8988T (cell line): ENCODE data around the gene TFCP2L1.

Experiments used
- DNase-seq: peaks from one replicate; pipeline ENCODE4 v3.0.0; 2011

The TFCP2L1 gene

GRCh38 chr2:121263996-121264715, 20.8 kb downstream of the TFCP2L1 start:
- DNase-seq = no peak

- no peak for DNase-seq
These were observed 24.4 kb downstream of the TFCP2L1 start for GRCh38 chr2:121260370-121261154.

GRCh38 chr2:121258051-121258450, 27.0 kb downstream of the TFCP2L1 start:
- DNase-seq = no peak

- DNase-seq = no peak
These were observed 27.5 kb downstream of the TFCP2L1 start for GRCh38 chr2:121257480-121257840.

- DNase-seq = no peak
These were observed 28.1 kb downstream of the TFCP2L1 start for GRCh38 chr2:121256720-121257479.

- no peak for DNase-seq
These were observed 29.6 kb downstream of the TFCP2L1 start for GRCh38 chr2:121255358-121255757.

- DNase-seq = no peak
These were observed 30.3 kb downstream of the TFCP2L1 start for GRCh38 chr2:121254748-121255147.

GRCh38 chr2:121253674-121254240, 31.2 kb downstream of the TFCP2L1 start:
- DNase-seq = no peak

- DNase-seq = no peak
These were observed 31.9 kb downstream of the TFCP2L1 start for GRCh38 chr2:121253021-121253673.

- DNase-seq = no peak
These were observed 33.5 kb downstream of the TFCP2L1 start for GRCh38 chr2:121251497-121251896.

GRCh38 chr2:121248766-121249343, 36.1 kb downstream of the TFCP2L1 start:
- no peak for DNase-seq

GRCh38 chr2:121247971-121248370, 37.0 kb downstream of the TFCP2L1 start:
- no peak for DNase-seq

- DNase-seq = no peak
These were observed 37.5 kb downstream of the TFCP2L1 start for GRCh38 chr2:121247534-121247933.

GRCh38 chr2:121246704-121247255, 38.2 kb downstream of the TFCP2L1 start:
- DNase-seq = no peak

GRCh38 chr2:121245913-121246312, 39.1 kb downstream of the TFCP2L1 start:
- no peak for DNase-seq

- no peak for DNase-seq
These were observed 39.7 kb downstream of the TFCP2L1 start for GRCh38 chr2:121245120-121245820.

GRCh38 chr2:121244616-121245015, 40.4 kb downstream of the TFCP2L1 start:
- no peak for DNase-seq

- DNase-seq = no peak
These were observed 41.1 kb downstream of the TFCP2L1 start for GRCh38 chr2:121243821-121244460.

GRCh38 chr2:121242976-121243375, 42.0 kb downstream of the TFCP2L1 start:
- no peak for DNase-seq

GRCh38 chr2:121242175-121242875, 42.7 kb downstream of the TFCP2L1 start:
- DNase-seq = no peak
